Chondrocyte (in vitro differentiated cells): ENCODE results near the gene VPS41. TPM values are rescaled to one million over a fixed set of nuclear protein-coding genes. Genes with fewer than 3 reads are reported as not detected.

Source experiments
- DNase-seq: peaks from one replicate; pipeline ENCODE4 v3.0.0; 2021; ENCODE audit warnings: mixed read lengths, low spot score
- H3K27ac Mint-ChIP-seq: one replicate; pipeline ENCODE4 v1.8.0; 2021; ENCODE audit warnings: mild to moderate bottlenecking, moderate library complexity, mixed read lengths; ENCODE audit not compliant: unreplicated experiment
- H3K27me3 Mint-ChIP-seq: 2 replicates; pipeline ENCODE4 v1.8.0; 2021; ENCODE audit warnings: low read depth, mixed read lengths
- H3K36me3 Mint-ChIP-seq: 2 replicates; pipeline ENCODE4 v1.8.0; 2021; ENCODE audit warnings: low read depth, mixed read lengths
- H3K4me1 Mint-ChIP-seq: 2 replicates; pipeline ENCODE4 v1.8.0; 2021; ENCODE audit warnings: low read depth, mild to moderate bottlenecking, mixed read lengths
- H3K4me3 Mint-ChIP-seq: one replicate; pipeline ENCODE4 v1.8.0; 2021; ENCODE audit warnings: mild to moderate bottlenecking, moderate library complexity, mixed read lengths; ENCODE audit not compliant: unreplicated experiment
- H3K9me3 Mint-ChIP-seq: 2 replicates; pipeline ENCODE4 v1.8.0; 2021; ENCODE audit warnings: low read depth, mixed read lengths
- total RNA-seq: library from RNA; stranded (reverse); gene quantifications from 3 replicates; pipeline ENCODE4 v1.2.1, GENCODE V29; 2021
- TF ChIP-seq, protein P1 (sequence below): fragments of 200-600 bp; sonication (generic); IDR thresholded peaks from 2 replicates; pipeline ENCODE4 v1.5.0; 2021; ENCODE audit warnings: antibody characterized with exemption, mild to moderate bottlenecking, moderate library complexity

The VPS41 gene
- total RNA-seq, 1 donor from 2014 or later, result 83.9 TPM

GRCh38 chr7:38682606-38683005, 226.4 kb downstream of the VPS41 start:
- H3K9me3 Mint-ChIP-seq, result peaks cover 6% of the 10 kb centered on the region
- H3K4me3 Mint-ChIP-seq, result no peak overlapping the region
- H3K27me3 Mint-ChIP-seq, result peaks cover 20% of the 10 kb centered on the region
- H3K27ac Mint-ChIP-seq, result no peak overlapping the region
- DNase-seq, result no peak
- no peaks in the 10 kb centered on the region for H3K4me1 Mint-ChIP-seq
- no peaks in the 10 kb centered on the region for H3K36me3 Mint-ChIP-seq
- TF ChIP-seq, protein P1, sequence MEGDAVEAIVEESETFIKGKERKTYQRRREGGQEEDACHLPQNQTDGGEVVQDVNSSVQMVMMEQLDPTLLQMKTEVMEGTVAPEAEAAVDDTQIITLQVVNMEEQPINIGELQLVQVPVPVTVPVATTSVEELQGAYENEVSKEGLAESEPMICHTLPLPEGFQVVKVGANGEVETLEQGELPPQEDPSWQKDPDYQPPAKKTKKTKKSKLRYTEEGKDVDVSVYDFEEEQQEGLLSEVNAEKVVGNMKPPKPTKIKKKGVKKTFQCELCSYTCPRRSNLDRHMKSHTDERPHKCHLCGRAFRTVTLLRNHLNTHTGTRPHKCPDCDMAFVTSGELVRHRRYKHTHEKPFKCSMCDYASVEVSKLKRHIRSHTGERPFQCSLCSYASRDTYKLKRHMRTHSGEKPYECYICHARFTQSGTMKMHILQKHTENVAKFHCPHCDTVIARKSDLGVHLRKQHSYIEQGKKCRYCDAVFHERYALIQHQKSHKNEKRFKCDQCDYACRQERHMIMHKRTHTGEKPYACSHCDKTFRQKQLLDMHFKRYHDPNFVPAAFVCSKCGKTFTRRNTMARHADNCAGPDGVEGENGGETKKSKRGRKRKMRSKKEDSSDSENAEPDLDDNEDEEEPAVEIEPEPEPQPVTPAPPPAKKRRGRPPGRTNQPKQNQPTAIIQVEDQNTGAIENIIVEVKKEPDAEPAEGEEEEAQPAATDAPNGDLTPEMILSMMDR, result no peak

DNA sequence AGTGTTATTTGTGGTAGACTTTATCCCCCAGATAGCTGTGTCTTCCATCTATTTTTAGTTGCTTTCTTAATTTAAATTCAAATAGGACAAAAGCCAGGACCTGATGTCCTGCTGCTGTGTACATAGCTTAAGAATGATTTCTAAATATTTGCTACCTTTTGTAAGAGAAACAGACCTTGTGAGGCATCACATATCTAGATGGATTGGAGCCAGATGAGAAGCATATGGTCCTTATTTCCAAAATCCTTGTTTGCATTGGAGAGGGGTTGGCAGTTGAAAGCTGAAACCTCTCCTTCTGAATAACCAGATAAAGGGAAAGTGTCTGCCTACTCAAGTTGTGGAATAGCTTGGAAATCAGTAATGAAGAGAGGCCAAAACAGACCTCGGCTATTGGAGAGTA, 227.1 kb downstream of the VPS41 start:
- no peak for DNase-seq
- H3K27ac Mint-ChIP-seq, result no peak overlapping the region
- no peaks in the 10 kb centered on the region for H3K36me3 Mint-ChIP-seq
- H3K4me3 Mint-ChIP-seq, result no peak overlapping the region
- no peaks in the 10 kb centered on the region for H3K4me1 Mint-ChIP-seq
- H3K27me3 Mint-ChIP-seq, result peaks cover 18% of the 10 kb centered on the region
- H3K9me3 Mint-ChIP-seq, result peaks cover 6% of the 10 kb centered on the region
- TF ChIP-seq, protein P1, result no peak

GRCh38 chr7:38679419-38679818, 229.6 kb downstream of the VPS41 start:
- TF ChIP-seq, protein P1, result no peak
- no peaks in the 10 kb centered on the region for H3K4me1 Mint-ChIP-seq
- peaks cover under 1% of the 10 kb centered on the region for H3K9me3 Mint-ChIP-seq
- H3K36me3 Mint-ChIP-seq, result no peaks in the 10 kb centered on the region
- H3K27me3 Mint-ChIP-seq, result peaks cover 17% of the 10 kb centered on the region
- no peak for DNase-seq
- no peak overlapping the region for H3K4me3 Mint-ChIP-seq
- no peak overlapping the region for H3K27ac Mint-ChIP-seq

DNA sequence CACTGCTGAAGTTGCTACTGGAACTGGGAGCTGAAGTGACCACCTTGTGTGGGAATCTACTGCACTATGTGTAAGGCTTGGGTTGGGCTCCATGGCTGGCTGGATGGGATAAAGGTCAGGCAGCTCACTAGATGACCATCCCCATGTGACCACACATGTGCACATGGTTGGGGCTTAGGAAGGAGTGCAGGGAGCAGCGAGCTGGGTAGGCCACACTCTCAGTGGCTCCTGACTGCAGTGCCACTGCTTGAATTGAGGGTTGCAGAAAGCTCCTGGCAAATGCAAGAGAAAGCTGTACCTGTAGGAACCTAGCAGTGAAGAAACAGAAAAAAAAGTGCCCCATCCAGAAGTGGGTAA, 230.3 kb downstream of the VPS41 start:
- no peak overlapping the region for H3K27ac Mint-ChIP-seq
- H3K4me3 Mint-ChIP-seq, result no peak overlapping the region
- no peaks in the 10 kb centered on the region for H3K36me3 Mint-ChIP-seq
- no peaks in the 10 kb centered on the region for H3K4me1 Mint-ChIP-seq
- TF ChIP-seq, protein P1, result no peak
- H3K9me3 Mint-ChIP-seq, result no peaks in the 10 kb centered on the region
- DNase-seq, result no peak
- peaks cover 17% of the 10 kb centered on the region for H3K27me3 Mint-ChIP-seq

GRCh38 chr7:38677981-38678697, 230.9 kb downstream of the VPS41 start:
- H3K27ac Mint-ChIP-seq, result no peak overlapping the region
- H3K9me3 Mint-ChIP-seq, result no peaks in the 10 kb centered on the region
- H3K4me1 Mint-ChIP-seq, result no peaks in the 10 kb centered on the region
- no peaks in the 10 kb centered on the region for H3K36me3 Mint-ChIP-seq
- H3K27me3 Mint-ChIP-seq, result peaks cover 17% of the 10 kb centered on the region
- TF ChIP-seq, protein P1, result no peak
- no peak overlapping the region for H3K4me3 Mint-ChIP-seq
- no peak for DNase-seq
